Left lobe of liver (tissue), 2 donors: ENCODE measurements around the gene ATRNL1. TPM values are rescaled to one million over a fixed set of nuclear protein-coding genes. Genes with fewer than 3 reads are reported as not detected.

Experiments
- ATAC-seq: fragments of 200-7000 bp; cut with Tn5 transposase; one replicate; pipeline ENCODE4 v1.9.1; 2020; ENCODE audit warnings: mild to moderate bottlenecking, moderate library complexity
- DNase-seq: peaks from one replicate; pipeline ENCODE4 v3.0.0-alpha.2; 2020; ENCODE audit warnings: low spot score
- total RNA-seq: library from RNA; stranded (reverse); gene quantifications from one replicate; pipeline ENCODE4 v1.2.1, GENCODE V29; 2021
- donor health status: DM: no; HTN: no; CAD: no; lungs with moderate emphysema.
- donor health status: DM: no; HTN: yes; CAD: no.

The ATRNL1 gene
- total RNA-seq, 1 donor from 2014 or later, result 1.3 TPM

DNA sequence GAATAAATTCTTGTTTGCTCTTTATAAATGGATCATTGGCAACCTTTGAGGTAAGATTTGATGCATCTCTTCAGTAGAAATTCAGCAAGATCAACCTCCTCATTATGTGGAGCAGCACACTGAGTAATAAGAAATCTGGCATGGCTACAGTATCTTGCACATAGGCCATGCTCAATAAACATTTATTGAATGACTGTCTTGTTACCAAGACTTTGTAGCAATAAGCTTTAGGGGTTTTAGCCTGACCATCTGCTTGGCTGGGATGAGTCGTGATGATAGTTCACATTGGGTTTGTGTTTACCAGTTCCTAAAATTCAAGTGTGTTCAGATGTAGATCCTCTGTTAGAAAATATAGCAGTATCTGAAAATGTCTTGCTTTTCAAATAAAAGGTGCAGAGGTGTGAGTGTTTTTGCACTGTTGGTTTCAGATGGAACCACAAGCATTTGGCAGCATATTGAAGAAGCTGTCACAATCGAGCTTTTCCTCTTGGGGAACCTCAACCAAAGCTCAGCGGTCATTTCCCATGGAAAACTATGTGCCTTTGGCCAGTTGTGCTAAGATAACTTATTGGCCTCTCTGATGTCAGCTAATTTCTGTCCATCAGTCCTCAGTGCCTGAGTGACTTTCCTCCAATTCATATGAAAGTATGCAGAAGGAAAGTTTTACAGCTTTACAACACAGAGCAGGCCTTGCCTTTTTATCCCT lies 737.3 kb downstream of the ATRNL1 start:
- ATAC-seq (no peak), DNase-seq (no peak)

DNA sequence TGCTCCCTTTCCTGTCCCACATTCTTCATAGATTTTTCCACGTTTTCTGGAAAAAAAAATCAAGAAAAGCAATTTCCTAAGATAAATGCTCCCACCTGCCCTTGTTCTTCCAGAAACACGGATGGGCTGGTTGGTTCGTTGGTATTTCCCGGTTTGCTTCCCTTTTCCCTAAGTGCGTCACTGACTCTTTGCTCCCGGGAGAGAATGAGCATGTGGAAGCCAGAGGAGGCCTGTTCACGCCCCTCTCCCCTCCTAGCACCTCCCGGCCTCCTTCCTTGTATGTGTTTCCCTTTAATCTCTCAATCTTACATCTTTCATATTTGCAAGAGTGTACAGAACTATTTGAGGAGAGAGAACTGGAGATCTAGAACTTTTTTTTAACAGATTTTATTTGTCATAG lies 737.9 kb downstream of the ATRNL1 start:
- ATAC-seq (no peak), DNase-seq (no peak)

DNA sequence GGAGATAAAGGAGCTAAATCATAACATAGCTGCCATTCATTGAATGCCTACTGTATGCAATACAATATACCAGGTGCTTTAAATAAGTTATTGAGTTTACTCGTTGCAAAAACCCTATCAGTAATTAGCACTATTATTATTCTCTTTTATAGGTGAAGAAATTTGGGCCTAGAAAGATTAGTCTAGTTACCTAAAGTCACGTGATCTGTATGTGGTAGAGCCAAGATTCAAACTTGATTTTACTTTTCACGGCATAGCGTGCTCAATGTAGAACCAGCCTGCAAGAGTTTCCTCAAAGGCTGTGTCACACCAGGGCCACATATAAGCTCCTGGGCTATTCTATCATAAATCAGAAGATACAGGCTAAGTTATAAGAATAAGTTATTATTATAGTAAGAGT lies 740.0 kb downstream of the ATRNL1 start:
- DNase-seq (no peak), ATAC-seq (no peak)

DNA sequence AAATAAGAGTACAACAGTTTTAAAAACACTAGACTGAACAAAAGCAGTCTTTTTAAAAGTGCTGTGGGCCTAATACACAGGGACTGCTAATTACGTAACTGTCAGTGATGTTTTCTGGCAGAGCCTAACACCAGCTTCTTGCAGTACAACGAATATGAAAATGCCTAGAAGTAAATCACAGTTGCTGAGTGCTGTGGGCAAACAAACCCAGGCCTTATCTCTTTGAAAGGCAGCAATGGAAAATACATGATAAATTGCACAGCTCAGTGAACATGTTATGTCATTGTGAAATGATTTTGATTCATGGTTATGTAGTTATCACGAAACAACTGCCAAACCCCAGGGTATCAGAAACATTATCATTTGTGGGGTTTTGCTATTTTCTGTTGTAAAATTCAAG lies 751.4 kb downstream of the ATRNL1 start:
- peak; percentile 30 for ATAC-seq
- no peak for DNase-seq

DNA sequence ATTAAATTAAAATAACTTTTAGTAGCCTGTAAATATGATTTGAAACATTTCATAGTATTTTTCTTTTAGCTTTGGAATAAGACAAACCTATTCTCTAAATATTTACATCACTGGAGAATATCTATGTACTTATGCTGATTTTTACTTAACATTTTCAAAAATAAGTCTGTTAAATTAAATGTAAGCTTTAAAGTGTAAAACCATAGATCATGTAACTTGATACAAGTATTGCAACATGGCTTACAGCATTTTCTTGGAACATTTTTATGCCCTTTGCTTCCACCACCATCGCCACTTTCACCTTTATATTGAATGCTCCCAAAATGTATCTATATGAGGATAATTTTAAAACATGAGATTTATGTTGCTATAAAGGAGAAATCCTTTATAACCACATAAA lies 752.8 kb downstream of the ATRNL1 start:
- ATAC-seq (no peak), DNase-seq (no peak)

DNA sequence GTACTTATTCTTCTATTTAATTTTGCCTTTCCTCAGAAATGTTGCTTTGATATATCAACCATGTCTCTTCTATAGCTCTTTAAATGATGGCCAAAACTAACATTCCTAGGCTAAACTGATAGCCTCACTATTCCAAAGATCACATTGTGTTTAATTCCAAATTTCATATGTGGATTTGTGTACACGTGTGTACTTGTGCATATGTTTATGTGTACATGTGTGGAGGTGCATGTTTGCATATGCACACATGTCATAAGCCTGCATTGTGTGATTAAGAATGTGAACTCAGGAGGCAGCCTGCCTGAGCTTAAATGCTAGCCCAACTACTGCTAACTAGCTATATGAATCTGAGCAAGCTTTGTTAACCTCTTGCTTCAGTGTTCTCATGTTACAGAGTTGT lies 753.4 kb downstream of the ATRNL1 start:
- no peak for ATAC-seq
- DNase-seq, result no peak

DNA sequence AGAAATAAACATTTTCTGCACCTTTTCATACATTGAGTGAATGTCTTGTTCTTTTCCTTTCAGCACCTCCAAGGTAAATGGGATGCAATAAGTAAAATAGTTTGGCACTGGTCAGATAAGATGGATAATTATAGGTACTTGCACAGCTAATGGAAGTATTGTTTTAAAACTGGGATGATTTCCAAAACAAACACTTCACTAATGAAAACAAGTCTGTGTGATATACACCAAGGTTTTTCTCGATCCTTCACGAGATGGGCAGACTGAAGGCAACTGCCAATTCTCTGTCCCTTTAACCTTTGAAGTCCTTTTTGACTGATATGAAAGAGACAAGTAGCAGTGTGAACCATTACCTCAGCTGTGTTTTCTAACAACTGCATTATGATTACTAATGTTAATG lies 756.0 kb downstream of the ATRNL1 start:
- ATAC-seq (no peak), DNase-seq (no peak)

DNA sequence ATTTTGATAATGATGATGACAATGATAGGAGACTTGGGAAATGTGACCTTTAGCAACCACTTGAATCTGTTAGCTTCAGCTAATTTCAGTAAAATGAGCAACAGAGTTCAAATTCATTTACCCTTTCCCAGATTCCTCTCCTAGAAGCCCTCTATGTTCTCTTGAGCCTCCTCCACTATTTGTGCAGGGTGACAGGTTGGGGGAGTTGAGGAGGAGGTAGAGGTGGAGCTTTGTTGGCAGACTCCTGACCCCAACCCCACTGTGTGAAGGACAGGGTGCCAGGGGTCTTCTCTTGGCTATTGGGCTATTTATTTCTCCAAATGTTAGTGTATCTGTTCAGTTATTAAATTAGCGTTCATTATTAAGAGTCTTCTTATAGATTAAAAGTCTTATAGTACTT lies 757.5 kb downstream of the ATRNL1 start:
- ATAC-seq, result no peak
- DNase-seq, result no peak

DNA sequence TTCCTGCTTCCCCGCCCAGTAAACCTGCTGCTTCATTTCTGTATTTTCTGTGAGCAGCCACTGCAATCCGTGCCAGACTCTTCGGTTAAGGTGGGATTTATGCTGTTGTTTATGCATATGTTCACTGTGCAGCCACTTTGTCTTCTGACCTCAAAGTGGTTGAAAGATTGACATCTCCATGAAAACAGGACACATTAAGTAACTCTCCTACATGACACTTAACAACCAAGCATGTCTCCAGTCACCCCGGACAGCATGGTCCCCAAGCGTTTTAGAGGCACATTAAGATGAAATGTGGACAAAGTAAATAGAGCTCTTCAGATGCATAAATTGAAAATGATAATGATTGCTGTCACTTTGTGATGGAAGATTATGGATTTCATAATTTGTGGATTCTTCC lies 758.5 kb downstream of the ATRNL1 start:
- ATAC-seq, result no peak
- no peak for DNase-seq

DNA sequence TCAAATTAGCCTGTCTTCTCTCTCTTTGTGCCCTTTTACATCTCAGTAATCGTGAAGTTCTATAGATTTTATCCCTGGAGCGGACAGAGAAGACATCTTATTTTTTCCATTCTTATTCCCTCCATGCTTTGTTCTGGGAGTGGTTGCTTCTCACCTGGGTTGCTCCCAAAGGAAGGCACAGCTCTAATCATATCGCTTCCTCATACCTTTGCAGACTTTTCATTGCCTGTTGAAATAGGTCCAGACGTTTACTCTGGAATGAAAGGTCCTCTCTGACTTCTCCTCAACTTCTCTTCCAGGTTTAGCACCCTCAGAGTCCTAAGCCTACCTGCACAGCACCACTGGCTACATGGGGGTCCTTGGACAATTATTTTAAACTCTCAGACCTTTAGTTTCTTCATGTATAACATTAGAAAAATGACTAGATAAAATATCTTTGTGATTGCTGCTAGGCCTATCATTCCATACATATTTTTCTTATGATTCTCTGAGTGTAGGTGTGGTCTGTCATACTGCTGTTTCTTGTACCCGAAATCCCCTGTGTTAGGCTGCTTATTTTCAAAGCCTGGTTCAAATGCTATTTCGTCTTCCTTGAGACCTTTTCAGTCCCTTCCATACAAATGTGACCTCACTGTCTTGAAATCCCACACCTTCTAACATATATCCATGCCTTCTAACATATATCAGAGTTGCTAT lies 761.7 kb downstream of the ATRNL1 start:
- ATAC-seq, result no peak

DNA sequence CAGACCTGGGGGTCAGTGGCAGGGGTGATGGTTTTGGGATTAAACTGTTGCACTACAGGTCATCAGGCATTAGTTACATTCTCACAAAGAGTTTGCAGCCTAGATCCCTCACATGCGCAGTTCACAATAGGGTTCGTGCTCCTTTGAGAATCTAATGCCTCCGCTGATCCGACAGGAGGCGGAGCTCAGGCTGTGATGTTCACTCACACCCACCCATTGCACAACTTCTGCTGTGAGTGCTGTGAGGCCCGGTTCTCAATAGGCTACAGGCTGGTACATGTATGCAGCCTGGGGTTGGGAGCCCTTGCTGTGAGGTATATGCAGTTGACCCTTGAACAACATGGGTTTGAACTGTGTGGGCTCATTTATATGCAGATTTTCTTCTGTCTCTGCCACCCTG lies 763.4 kb downstream of the ATRNL1 start:
- no peak for ATAC-seq

More for the DNA sequence above, 761.7 kb downstream of the ATRNL1 start:
- DNase-seq, result no peak

DNA sequence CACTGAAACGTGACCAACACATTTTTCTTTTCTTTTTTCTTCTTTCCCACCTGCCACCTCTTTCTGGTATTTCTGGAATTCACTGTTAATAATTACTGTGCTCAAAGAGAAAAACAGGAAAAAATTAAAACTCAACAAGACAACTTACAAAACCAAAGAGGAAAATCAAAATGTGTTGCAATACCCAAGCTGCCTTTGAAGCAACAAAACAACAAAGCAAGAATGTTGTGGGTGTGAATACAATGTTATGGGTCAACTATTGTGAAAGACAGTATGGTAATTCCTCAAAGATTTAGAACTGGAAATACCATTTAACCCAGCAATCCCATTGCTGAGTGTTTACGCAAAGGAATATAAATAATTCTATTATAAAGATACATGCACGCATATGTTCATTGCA lies 764.7 kb downstream of the ATRNL1 start:
- DNase-seq, result no peak

More for the DNA sequence above, 763.4 kb downstream of the ATRNL1 start:
- DNase-seq, result no peak

DNA sequence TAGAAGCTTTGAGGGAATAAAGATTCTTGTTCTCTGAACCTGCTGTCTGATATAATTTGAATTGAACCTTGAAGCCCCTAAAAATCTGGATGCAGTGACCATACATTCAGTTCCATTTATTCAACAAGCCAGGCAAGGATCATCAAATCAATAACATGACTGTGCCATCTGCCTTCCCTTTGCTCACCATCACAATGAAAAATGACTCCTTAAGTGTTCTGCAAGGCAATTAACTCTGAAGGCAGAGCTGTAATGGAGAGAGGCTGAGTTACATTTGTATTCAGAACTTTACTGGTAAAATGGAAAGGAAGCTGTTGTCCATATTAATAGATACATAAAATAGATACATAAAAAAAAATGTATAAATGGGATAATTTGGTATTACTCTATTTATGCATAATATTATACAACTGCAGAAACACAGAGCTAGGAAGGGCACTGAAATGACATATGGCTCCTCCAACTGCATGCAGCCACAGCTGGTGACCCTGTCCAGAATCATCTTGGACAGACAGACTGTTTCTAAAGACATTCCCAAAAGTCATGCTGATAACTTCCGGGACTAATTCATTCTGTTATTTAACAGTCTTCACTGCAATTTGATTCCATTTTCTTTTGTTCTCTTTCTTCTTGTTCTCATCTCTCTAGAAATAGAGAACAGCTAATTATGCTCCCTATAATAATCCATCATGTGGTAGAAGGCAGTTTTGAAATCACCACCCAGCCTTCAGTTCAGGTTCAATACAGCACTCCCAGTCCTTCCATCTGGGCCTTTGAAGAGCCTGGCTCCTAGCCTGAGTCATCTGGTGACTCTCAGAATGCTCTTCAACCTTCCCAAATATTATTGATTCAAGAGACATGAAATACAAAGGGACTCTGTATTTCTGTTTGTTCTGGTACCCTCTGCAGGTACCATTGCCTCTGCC lies 767.3 kb downstream of the ATRNL1 start:
- DNase-seq (no peak), ATAC-seq (no peak)

More for the DNA sequence above, 764.7 kb downstream of the ATRNL1 start:
- ATAC-seq, result no peak

DNA sequence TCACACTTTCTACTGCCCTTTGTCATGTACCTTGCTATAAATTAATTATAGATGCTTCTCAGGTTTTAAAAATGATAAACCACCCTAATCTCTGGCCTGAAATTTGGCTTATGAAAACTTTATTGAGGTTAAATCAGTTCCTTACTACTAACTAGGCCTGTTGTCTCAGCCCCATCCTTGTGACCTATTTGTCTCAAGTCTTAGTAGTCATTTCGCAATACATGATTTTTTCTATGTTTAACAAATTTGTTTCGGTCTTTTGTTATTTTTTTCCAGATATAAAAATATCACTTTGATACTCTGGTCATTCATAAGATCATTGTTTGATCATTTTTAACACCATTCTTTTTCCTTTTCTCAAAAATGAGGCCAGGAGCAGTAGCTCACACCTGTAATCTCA lies 768.3 kb downstream of the ATRNL1 start:
- DNase-seq (no peak), ATAC-seq (no peak)

DNA sequence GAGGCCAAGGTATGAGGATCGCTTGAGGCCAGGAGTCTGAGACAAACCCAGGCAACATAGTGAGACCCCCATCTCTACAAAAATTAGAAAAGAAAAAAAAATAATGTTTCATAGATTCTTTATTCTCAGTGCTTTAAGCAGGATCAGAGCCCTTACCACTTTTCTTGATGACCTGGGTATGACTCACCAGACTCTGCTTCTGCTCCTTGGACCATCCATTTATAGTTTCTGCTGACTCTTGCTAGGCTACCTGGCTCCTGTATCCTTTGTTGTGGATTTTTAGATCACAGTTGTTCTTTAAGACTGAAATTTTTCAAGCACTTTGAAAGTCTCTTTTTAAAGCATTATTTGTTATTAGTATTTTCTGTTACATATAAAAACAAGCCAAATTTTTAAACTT lies 768.7 kb downstream of the ATRNL1 start:
- ATAC-seq (no peak), DNase-seq (no peak)

DNA sequence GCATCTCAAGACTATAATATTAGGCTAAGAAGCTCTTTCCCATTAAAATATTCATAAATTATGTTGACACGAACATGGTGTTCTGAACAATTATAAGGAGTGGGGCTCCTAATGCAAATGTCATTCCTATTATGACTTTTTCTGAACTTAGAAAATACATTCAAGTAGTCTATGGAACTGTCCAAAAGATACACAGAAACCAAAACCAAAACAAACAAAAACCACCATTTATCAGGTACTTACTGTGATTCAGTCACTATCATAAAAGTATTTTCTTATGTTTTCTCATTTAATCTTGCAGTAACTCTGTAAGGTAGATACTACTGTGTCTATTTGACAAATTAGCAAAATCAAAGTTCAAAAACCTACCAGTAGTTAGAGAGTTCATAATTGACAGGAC lies 773.0 kb downstream of the ATRNL1 start:
- no peak for DNase-seq
- no peak for ATAC-seq

DNA sequence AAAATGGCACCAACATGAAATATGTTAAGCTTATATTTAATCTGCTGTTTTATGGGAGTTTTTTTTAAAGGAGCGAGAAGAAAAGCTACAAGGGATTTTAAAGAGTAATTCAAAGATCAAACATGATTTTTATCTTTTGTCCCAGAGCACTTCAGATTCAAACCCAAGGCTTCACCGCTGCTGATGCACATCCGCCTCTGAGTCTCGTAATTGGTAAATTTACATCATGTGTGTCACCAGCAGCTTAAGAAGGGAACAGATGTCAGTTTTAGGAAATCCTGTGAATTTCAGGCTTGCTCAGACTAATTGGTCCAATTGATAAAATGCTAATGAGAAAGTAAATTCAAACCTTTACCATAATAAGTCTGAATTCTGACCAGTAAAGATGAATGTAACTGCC lies 773.5 kb downstream of the ATRNL1 start:
- DNase-seq, result no peak
- no peak for ATAC-seq

DNA sequence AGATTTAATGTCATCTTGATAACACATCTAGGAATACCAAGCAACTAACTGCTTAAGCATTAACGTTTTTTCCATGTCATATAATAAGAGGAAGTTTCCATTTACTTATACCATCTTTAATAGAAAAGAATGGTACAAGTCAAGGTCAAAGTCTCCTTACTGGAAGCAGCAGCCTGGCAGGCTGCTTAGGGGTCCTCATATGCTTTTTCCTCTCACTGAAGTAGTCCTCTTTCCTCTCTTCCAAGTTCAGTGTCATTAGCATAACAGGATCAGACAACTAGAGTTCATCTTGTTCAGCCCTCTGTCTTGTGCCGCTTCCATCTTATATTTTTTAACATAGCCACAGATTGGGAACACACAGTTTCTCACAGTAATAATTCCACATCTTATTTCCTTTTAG lies 774.1 kb downstream of the ATRNL1 start:
- DNase-seq, result no peak
- ATAC-seq, result no peak

DNA sequence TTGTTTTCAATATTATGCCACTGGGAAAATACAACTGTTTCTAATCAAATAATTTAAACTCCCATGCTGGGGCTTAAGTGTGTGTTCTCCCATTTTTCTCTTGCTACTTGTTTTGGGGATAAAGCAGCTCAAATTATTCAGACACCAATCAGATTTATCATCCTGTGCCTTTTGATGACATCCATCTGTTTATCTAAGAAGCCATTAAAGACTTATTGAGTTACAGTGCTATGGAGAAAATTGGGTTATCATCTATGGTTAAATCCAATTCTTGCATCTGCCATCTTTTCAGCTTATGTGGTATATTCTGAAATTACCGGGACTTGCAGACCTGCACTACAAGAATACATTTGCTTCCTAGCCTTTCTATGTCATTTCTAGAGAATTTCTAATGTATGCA lies 778.7 kb downstream of the ATRNL1 start:
- ATAC-seq (no peak), DNase-seq (no peak)

DNA sequence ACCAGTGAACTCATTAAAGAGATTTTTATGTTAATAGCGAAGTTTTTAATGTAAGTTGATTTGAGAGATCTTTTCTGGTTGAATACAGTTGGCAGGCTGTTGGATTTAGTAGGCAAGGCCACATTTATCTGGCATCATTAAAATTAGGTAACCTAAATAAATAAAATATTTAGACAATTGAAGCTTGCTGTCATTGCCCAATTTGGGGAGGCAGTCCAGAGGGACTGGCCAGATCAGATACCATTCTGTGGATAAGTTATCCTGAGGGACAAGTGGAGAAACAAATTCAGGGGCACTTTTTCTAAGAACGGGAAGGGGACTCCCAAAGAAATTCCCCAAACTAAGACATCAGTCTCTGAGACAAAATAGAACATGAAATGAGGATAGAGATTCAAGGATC lies 782.0 kb downstream of the ATRNL1 start:
- DNase-seq (no peak), ATAC-seq (peak; percentile 53)

DNA sequence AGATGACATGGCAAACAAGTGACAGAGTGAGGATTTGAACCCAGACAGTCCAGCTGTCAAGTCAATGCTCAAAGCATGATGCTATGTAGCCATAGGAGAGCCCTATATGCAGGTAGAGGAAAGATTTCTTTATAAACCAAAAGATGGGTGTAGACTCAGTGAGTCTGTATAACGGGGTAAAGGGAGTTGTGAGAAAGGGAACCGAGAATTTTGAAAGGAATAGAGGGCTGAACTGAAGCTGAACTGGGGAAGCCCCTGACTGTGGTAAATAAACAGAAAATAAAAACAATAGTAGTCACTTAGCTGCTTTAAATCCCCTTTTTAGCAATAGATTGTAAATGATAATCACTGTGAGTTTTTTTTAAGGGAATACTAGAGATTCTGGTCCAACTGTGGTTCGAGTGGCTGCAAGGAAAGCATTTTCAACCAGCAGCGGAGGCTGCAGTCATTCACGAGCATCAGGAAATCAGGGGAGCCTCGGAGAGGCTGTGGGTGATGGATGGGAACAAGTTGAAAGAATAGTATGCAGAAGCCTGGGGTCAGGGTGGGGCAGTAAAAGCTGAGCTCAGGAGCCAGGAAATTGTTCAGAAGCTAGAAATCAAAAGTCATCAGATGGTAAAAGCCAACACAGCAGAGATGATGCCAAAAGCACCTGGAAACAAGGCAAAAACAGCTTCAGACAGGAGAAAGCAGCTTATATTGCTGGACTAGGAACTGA lies 786.4 kb downstream of the ATRNL1 start:
- DNase-seq (no peak), ATAC-seq (no peak)
